ENCODE measurements around the gene PLK3. TPM values are rescaled to one million over a fixed set of nuclear protein-coding genes. Genes with fewer than 3 reads are reported as not detected.
A peak's percentile ranks its signal among the peaks of the same experiment; 100 is the strongest.

PLK3 gene
- total and polyA plus RNA-seq, 9 of the 15 experiments (the other 6 are each of a cell fraction or from before 2014, with no cell fraction given): 0.52 to 22.7 (median 11.0) TPM

DNA sequence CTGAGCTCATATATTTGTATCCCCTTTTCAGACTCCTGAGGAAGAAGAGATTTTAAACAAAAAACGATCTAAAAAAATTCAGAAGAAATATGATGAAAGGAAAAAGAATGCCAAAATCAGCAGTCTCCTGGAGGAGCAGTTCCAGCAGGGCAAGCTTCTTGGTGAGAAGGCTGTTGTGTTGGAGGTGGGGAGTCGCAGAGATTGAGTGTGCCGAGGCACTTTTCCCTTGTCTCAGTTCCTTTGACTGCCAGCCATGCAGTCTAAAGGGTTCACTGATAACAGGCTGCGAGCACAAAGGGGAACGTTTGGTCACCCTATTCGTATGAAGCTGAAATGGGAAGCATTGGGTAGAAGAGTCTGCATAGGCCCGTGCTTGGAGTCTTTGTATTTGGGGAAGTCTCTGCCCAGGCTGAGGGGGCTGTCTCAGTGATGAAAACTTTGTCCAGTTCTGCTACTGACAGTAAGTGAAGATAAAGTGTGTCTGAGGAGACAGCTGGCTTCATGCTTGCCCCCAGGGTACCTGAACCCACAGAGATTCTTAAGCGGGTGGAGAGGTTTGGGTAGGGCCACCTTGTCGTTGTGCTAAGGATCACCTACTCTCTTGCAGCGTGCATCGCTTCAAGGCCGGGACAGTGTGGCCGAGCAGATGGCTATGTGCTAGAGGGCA lies 22.1 kb upstream of the PLK3 start (continued):
- TF ChIP-seq ARID3B (CRISPR knock-in tag; IDR thresholded peaks at IDR 0.05; ENCODE audit: borderline replicate concordance) (no peak), POLR2A (conservative IDR thresholded peaks at IDR 0.05) (peak; percentile 14; the same call in 1 of the 2 replicates), ZNF395 (CRISPR knock-in tag; IDR thresholded peaks at IDR 0.05) (0 out of 2 replicates have a peak, but pooled peaks have one; percentile 20), KDM5B (IDR thresholded peaks at IDR 0.05; ENCODE audit: insufficient replicate concordance, low read depth, low read length) (peak; percentile 17), SIRT6 (IDR thresholded peaks at IDR 0.05; ENCODE audit: low read depth, low read length) (peak; percentile 16), SNRNP70 (optimal IDR thresholded peaks at IDR 0.05; ENCODE audit: low read depth, low read length) (peak; percentile 14), ARID4B (CRISPR knock-in tag; IDR thresholded peaks at IDR 0.05) (no peak), ZNF511 (CRISPR knock-in tag; IDR thresholded peaks at IDR 0.05) (no peak)
- TF ChIP-seq, protein P1, sequence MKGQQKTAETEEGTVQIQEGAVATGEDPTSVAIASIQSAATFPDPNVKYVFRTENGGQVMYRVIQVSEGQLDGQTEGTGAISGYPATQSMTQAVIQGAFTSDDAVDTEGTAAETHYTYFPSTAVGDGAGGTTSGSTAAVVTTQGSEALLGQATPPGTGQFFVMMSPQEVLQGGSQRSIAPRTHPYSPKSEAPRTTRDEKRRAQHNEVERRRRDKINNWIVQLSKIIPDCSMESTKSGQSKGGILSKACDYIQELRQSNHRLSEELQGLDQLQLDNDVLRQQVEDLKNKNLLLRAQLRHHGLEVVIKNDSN (CRISPR knock-in tag; IDR thresholded peaks at IDR 0.05): peak; percentile 38; the same call in 1 of the 2 replicates
